ENCODE results near the gene SPATA32. TPM values are rescaled to one million over a fixed set of nuclear protein-coding genes. Genes with fewer than 3 reads are reported as not detected.

SPATA32 gene
- total RNA-seq, 1 donor from 2014 or later: not detected

DNA sequence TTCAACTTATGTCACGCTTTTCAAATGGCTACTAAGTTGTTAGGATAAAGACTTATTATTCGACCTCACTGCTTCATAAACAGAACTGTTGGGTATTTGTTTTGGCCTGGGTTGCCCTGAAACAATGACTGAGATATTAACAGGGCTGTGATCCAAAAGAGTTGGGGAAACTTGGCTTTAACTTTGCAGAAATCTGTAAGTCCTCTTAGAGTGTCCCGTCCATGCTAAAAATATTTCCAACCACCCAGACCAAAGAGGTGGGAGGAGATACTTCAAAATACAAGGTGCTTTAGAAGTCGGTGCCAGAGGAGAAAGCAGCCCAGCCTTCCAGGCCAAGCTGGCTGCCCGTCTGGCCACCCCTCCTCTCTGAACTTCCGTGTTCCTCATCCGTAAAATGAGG lies 16.1 kb upstream of the SPATA32 start:
- TF ChIP-seq, protein P1, sequence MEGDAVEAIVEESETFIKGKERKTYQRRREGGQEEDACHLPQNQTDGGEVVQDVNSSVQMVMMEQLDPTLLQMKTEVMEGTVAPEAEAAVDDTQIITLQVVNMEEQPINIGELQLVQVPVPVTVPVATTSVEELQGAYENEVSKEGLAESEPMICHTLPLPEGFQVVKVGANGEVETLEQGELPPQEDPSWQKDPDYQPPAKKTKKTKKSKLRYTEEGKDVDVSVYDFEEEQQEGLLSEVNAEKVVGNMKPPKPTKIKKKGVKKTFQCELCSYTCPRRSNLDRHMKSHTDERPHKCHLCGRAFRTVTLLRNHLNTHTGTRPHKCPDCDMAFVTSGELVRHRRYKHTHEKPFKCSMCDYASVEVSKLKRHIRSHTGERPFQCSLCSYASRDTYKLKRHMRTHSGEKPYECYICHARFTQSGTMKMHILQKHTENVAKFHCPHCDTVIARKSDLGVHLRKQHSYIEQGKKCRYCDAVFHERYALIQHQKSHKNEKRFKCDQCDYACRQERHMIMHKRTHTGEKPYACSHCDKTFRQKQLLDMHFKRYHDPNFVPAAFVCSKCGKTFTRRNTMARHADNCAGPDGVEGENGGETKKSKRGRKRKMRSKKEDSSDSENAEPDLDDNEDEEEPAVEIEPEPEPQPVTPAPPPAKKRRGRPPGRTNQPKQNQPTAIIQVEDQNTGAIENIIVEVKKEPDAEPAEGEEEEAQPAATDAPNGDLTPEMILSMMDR (conservative IDR thresholded peaks at IDR 0.05; ENCODE audit: low read depth, low read length): no peak
- DNase-seq (ENCODE audit: low read depth): no peak

GRCh38 chr17:45277216-45277849 lies 15.4 kb upstream of the SPATA32 start:
- peak; percentile 43 for DNase-seq (ENCODE audit: low read depth)
- TF ChIP-seq, protein P1 (conservative IDR thresholded peaks at IDR 0.05; ENCODE audit: low read depth, low read length): peak; percentile 88
- H3K4me3 ChIP-seq (ENCODE audit: low read depth, low read length): no peak overlapping the region

More for the DNA sequence above, 16.1 kb upstream of the SPATA32 start:
- no peak overlapping the region for H3K4me3 ChIP-seq (ENCODE audit: low read depth, low read length)

DNA sequence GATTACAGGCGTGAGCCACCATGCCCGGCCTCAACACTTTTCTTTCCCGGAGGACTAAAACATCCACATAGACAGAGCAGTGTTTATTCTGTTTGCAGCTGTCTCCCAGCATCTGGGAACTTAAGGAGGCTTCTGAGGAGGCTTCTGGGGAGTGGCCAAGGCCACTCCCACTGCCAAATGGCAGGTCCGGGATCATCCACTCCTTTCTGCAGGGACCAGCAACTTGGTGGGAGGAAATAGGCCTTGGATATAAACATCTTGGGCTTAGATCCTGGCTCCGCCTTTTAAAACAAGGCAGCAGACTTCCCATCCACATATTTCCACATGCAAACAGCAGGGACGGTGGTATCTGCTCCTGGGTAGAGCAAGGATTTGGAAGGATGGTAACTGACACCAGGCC lies 14.1 kb upstream of the SPATA32 start:
- TF ChIP-seq, protein P1 (conservative IDR thresholded peaks at IDR 0.05; ENCODE audit: low read depth, low read length): no peak
- H3K4me3 ChIP-seq (ENCODE audit: low read depth, low read length): no peak overlapping the region
- no peak for DNase-seq (ENCODE audit: low read depth)

DNA sequence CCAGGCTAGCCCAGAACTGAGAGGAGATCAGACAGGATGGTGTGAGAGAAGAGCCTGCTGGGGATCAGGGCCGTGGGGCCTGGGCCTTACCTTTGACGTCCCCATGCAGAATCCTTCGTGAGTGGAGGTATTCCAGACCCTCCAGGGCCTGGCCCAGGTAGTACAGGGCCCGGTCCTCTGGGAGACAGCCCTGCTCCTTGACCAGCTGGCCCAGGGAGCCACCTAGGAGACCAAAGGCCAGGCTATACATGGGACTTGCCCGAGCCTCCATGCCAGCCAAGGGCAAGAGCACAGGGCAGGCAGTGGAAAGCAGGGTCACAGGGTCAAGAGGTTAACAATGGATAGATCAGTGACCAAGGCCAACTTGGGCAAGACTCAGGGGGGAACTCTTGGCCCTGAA lies 12.1 kb upstream of the SPATA32 start:
- DNase-seq (ENCODE audit: low read depth): no peak
- no peak overlapping the region for H3K4me3 ChIP-seq (ENCODE audit: low read depth, low read length)
- TF ChIP-seq, protein P1 (conservative IDR thresholded peaks at IDR 0.05; ENCODE audit: low read depth, low read length): no peak

- no peak for DNase-seq (ENCODE audit: low read depth)
- no peak overlapping the region for H3K4me3 ChIP-seq (ENCODE audit: low read depth, low read length)
- TF ChIP-seq, protein P1 (conservative IDR thresholded peaks at IDR 0.05; ENCODE audit: low read depth, low read length): no peak
Observed at GRCh38 chr17:45273551-45273957, 11.7 kb upstream of the SPATA32 start.

DNA sequence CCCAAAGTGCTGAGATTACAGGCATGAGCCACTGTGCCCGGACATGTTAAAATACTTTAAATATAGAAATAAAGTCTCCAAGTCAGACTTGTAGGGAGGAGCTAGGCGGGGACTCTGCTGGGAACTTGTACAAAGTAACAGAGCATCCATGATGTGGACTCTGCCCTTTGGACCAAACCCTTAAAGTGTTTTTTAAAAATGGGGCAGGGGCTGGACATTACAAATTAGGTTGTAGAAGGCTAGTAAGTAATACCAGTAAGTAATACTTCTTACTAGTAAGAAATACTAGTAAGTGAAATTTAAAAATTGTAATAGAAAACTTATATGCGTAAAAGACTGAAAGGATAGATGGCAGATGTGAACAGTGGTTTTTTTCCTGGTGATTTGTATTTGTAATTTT lies 9.7 kb upstream of the SPATA32 start:
- TF ChIP-seq, protein P1 (conservative IDR thresholded peaks at IDR 0.05; ENCODE audit: low read depth, low read length): no peak
- no peak overlapping the region for H3K4me3 ChIP-seq (ENCODE audit: low read depth, low read length)
- no peak for DNase-seq (ENCODE audit: low read depth)

DNA sequence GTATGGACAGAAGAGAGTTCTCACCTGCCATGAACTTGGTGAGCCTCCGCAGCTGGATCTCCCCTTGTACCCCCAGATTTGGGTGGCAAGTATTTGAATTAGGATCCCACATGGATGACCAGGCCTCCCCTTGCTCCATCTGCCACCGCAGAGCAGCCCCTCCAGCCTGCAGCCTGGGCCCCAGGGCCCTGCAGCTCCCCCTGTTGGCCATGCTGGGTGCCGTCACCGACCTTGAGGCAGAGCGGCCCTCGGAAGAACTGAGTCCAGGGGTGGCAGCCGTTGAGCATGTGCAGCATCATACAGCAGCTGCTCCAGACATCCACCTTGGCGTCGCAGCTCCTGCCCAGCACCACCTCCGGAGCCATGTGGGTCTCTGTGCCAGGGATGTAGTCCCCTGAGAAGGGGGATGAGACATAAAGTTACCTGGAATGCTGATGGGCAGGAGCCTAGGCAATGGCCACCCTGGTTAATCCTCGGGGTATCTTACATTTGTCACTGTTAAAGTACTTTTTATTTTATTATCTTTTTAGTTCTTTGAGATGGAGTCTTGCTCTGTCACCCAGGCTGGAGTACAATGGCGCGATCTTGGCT lies 9.0 kb upstream of the SPATA32 start:
- no peak for DNase-seq (ENCODE audit: low read depth)
- H3K4me3 ChIP-seq (ENCODE audit: low read depth, low read length): no peak overlapping the region
- TF ChIP-seq, protein P1 (conservative IDR thresholded peaks at IDR 0.05; ENCODE audit: low read depth, low read length): peak; percentile 70
